HEK293 (cell line): Measurements from ENCODE around the gene TMEM63A.
A peak's percentile ranks its signal among the peaks of the same experiment; 100 is the strongest.

ENCODE experiments used
- CTCF ChIA-PET: fragments of 350-600 bp; formaldehyde crosslinking; extraction: SDS; loops from one replicate; lab custom pipeline; 2021; ENCODE audit warnings: antibody characterized with exemption; lab: Yijun Ruan, JAX
- POLR2A ChIA-PET: fragments of 300-600 bp; formaldehyde crosslinking; extraction: SDS; loops from one replicate; lab custom pipeline; 2020; ENCODE audit warnings: antibody characterized with exemption, inconsistent platforms; lab: Yijun Ruan, JAX
- H3K27ac ChIP-seq: fragments of 200-500 bp; sonication (Bioruptor generic); 2 replicates; pipeline ENCODE4 v1.5.1; 2014; ENCODE audit warnings: low read depth, low read length, control low read depth, inconsistent platforms; ENCODE audit errors: extremely low read depth
- H3K36me3 ChIP-seq, 2 experiments: fragments of 200-500 bp in 1 of 2; sonication (Bioruptor generic) in 1 of 2; 1 replicate in 1 of 2; 2 replicates in 1 of 2; pipeline ENCODE4 v1.5.1; 2014 to 2017; ENCODE audit warnings: inconsistent platforms in 2 of 2, low read length in 2 of 2; ENCODE audit not compliant: control insufficient read depth in 2 of 2, insufficient read depth in 1 of 2
- H3K4me1 ChIP-seq: fragments of 200-500 bp; sonication (Bioruptor generic); 2 replicates; pipeline ENCODE4 v1.5.1; 2014; ENCODE audit warnings: mild to moderate bottlenecking, low read length, inconsistent platforms; ENCODE audit not compliant: control insufficient read depth, insufficient read depth
- H3K4me3 ChIP-seq: 2 replicates; pipeline ENCODE4 v1.5.1; 2011; ENCODE audit warnings: low read depth, mild to moderate bottlenecking, control low read depth, low read length, moderate library complexity
- H3K9me3 ChIP-seq: fragments of 200-500 bp; sonication (Bioruptor generic); 2 replicates; pipeline ENCODE4 v1.5.1; 2014; ENCODE audit warnings: low read depth, low read length, inconsistent platforms; ENCODE audit not compliant: control insufficient read depth, insufficient read depth
- BCL11B ChIP-seq: fragments of 450-650 bp; formaldehyde crosslinking; IDR thresholded peaks from 2 replicates; pipeline ENCODE4 v1.5.1; 2016; ENCODE audit warnings: low read depth, missing biosample characterization, missing genetic modification characterization
- GLI4 ChIP-seq: fragments of 450-650 bp; formaldehyde crosslinking; IDR thresholded peaks from 2 replicates; pipeline ENCODE4 v1.5.1; 2016; ENCODE audit warnings: missing biosample characterization, missing genetic modification characterization
- HOXA7 ChIP-seq: sonication (generic); formaldehyde crosslinking; IDR thresholded peaks from 2 replicates; pipeline ENCODE4 v1.8.1; 2022; ENCODE audit warnings: missing genetic modification reagents, borderline replicate concordance
- HOXC10 ChIP-seq: sonication (generic); formaldehyde crosslinking; IDR thresholded peaks from 2 replicates; pipeline ENCODE4 v1.8.1; 2023; ENCODE audit warnings: mild to moderate bottlenecking, missing genetic modification reagents
- SALL2 ChIP-seq: fragments of 450-650 bp; formaldehyde crosslinking; IDR thresholded peaks from 2 replicates; pipeline ENCODE4 v1.5.0; 2017; ENCODE audit warnings: missing biosample characterization, mild to moderate bottlenecking, missing genetic modification characterization, borderline replicate concordance
- SETDB1 ChIP-seq: IDR thresholded peaks from one replicate; pipeline ENCODE4 v1.6.1; 2017; ENCODE audit warnings: mild to moderate bottlenecking, low read length, moderate library complexity, mixed read lengths; ENCODE audit not compliant: insufficient read length
- WT1 ChIP-seq: fragments of 450-650 bp; formaldehyde crosslinking; IDR thresholded peaks from 2 replicates; pipeline ENCODE4 v1.5.1; 2016; ENCODE audit warnings: missing biosample characterization, missing genetic modification characterization
- ZFP3 ChIP-seq: fragments of 450-650 bp; formaldehyde crosslinking; IDR thresholded peaks from 2 replicates; pipeline ENCODE4 v1.5.1; 2016; ENCODE audit warnings: low read depth, missing biosample characterization, missing genetic modification characterization
- ZNF174 ChIP-seq: fragments of 450-650 bp; formaldehyde crosslinking; IDR thresholded peaks from 2 replicates; pipeline ENCODE4 v1.5.0; 2017; ENCODE audit warnings: missing biosample characterization, mild to moderate bottlenecking, missing genetic modification characterization
- ZNF19 ChIP-seq: fragments of 450-650 bp; formaldehyde crosslinking; IDR thresholded peaks from 2 replicates; pipeline ENCODE4; 2016; ENCODE audit warnings: missing biosample characterization, missing genetic modification characterization, low read depth
- ZNF2 ChIP-seq: fragments of 450-650 bp; formaldehyde crosslinking; IDR thresholded peaks from 2 replicates; pipeline ENCODE4 v1.5.1; 2016; ENCODE audit warnings: missing biosample characterization, missing genetic modification characterization
- ZNF324 ChIP-seq: fragments of 450-650 bp; formaldehyde crosslinking; IDR thresholded peaks from 2 replicates; pipeline ENCODE4 v1.5.1; 2016; ENCODE audit warnings: missing biosample characterization, missing genetic modification characterization
- ZNF354C ChIP-seq: fragments of 450-650 bp; formaldehyde crosslinking; IDR thresholded peaks from 2 replicates; pipeline ENCODE4 v1.5.1; 2016; ENCODE audit warnings: missing biosample characterization, missing genetic modification characterization, low read depth, borderline replicate concordance
- ZNF585B ChIP-seq: fragments of 450-650 bp; formaldehyde crosslinking; IDR thresholded peaks from 2 replicates; pipeline ENCODE4 v1.5.1; 2016; ENCODE audit warnings: missing biosample characterization, missing genetic modification characterization
- ZNF621 ChIP-seq: fragments of 450-650 bp; formaldehyde crosslinking; IDR thresholded peaks from 2 replicates; pipeline ENCODE4 v1.5.1; 2017; ENCODE audit warnings: missing biosample characterization, missing genetic modification characterization
- ZNF654 ChIP-seq: fragments of 450-650 bp; formaldehyde crosslinking; IDR thresholded peaks from 2 replicates; pipeline ENCODE4 v1.5.1; 2016; ENCODE audit warnings: low read depth, missing biosample characterization, missing genetic modification characterization
- ZNF768 ChIP-seq: fragments of 450-650 bp; formaldehyde crosslinking; IDR thresholded peaks from 2 replicates; pipeline ENCODE4 v1.5.1; 2018; ENCODE audit warnings: missing biosample characterization, mild to moderate bottlenecking, missing genetic modification characterization
- ZNF776 ChIP-seq: fragments of 450-650 bp; formaldehyde crosslinking; IDR thresholded peaks from 2 replicates; pipeline ENCODE4 v1.5.0; 2017; ENCODE audit warnings: missing biosample characterization, missing genetic modification characterization, borderline replicate concordance
- ZXDB ChIP-seq: fragments of 450-650 bp; formaldehyde crosslinking; IDR thresholded peaks from 2 replicates; pipeline ENCODE4 v1.5.1; 2016; ENCODE audit warnings: missing biosample characterization, missing genetic modification characterization
- TF ChIP-seq, protein P1 (sequence below): fragments of 450-650 bp; formaldehyde crosslinking; IDR thresholded peaks from 2 replicates; pipeline ENCODE4 v1.5.1; 2016; ENCODE audit warnings: missing biosample characterization, missing genetic modification characterization
- TF ChIP-seq, protein P2 (sequence below): fragments of 450-650 bp; IDR thresholded peaks from 2 replicates; pipeline ENCODE4 v1.5.1; 2018; ENCODE audit warnings: missing biosample characterization, missing genetic modification characterization
- TF ChIP-seq, protein P3 (sequence below): fragments of 450-650 bp; formaldehyde crosslinking; IDR thresholded peaks from 2 replicates; pipeline ENCODE4 v1.5.1; 2016; ENCODE audit warnings: missing biosample characterization, missing genetic modification characterization
- TF ChIP-seq, protein P4 (sequence below): fragments of 450-650 bp; formaldehyde crosslinking; IDR thresholded peaks from 2 replicates; pipeline ENCODE4 v1.5.1; 2016; ENCODE audit warnings: missing biosample characterization, missing genetic modification characterization
- TF ChIP-seq, protein P5 (sequence below): fragments of 450-650 bp; formaldehyde crosslinking; IDR thresholded peaks from 2 replicates; pipeline ENCODE4 v1.5.1; 2016; ENCODE audit warnings: missing biosample characterization, missing genetic modification characterization

Gene TMEM63A

DNA sequence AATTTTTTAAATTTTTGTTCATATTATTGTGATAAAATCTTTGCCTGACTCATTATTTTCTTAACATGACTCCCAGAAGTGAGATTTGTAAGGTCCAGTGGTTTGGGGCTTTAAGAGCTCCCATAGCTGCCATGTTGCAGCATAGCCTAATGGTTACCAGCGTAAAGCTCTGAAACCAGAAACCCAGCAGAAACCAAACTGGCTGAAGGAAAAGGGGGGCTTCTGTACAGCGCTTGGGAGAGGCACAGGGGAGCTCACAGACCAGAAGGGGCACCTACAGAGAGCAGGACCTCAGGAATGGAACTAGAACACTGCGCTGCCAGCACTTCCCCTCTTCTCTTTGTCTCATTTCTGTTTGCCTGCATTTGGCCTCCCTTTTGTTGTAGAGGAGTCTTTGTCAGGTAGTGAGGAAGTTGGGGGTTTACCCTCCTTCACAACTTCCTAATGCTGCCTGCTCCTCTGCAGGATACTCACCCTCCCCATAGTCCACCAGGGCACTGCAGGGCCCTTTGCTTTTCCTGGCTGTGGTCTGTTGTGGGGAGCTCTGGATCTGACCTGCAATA lies 44.5 kb upstream of the TMEM63A start:
- POLR2A ChIA-PET, result interaction anchor here (2.1 kb wide), 1 partner anchor 73 kb away, joined by 4 read pairs; the partner anchor contains the start of gene SDE2
- Histone ChIP-seq H3K9me3 (no peaks in the 10 kb centered on the region), H3K4me3 (no peak overlapping the region), H3K27ac (no peak overlapping the region), H3K4me1 (peaks cover 11% of the 10 kb centered on the region; the same call in 1 of the 2 replicates), H3K36me3 (peaks cover 5 to 14% of the 10 kb centered on the region in 2 experiments)
- TF ChIP-seq, protein P1, sequence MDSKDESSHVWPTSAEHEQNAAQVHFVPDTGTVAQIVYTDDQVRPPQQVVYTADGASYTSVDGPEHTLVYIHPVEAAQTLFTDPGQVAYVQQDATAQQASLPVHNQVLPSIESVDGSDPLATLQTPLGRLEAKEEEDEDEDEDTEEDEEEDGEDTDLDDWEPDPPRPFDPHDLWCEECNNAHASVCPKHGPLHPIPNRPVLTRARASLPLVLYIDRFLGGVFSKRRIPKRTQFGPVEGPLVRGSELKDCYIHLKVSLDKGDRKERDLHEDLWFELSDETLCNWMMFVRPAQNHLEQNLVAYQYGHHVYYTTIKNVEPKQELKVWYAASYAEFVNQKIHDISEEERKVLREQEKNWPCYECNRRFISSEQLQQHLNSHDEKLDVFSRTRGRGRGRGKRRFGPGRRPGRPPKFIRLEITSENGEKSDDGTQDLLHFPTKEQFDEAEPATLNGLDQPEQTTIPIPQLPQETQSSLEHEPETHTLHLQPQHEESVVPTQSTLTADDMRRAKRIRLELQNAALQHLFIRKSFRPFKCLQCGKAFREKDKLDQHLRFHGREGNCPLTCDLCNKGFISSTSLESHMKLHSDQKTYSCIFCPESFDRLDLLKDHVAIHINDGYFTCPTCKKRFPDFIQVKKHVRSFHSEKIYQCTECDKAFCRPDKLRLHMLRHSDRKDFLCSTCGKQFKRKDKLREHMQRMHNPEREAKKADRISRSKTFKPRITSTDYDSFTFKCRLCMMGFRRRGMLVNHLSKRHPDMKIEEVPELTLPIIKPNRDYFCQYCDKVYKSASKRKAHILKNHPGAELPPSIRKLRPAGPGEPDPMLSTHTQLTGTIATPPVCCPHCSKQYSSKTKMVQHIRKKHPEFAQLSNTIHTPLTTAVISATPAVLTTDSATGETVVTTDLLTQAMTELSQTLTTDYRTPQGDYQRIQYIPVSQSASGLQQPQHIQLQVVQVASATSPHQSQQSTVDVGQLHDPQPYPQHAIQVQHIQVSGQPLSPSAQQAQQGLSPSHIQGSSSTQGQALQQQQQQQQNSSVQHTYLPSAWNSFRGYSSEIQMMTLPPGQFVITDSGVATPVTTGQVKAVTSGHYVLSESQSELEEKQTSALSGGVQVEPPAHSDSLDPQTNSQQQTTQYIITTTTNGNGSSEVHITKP (tag by site-specific recombination), result peak; percentile 77
- TF ChIP-seq ZNF2 (tag by site-specific recombination) (no peak), ZNF354C (tag by site-specific recombination) (no peak)
- CTCF ChIA-PET, result interaction anchor here (1.1 to 1.5 kb wide), 3 partner anchors 36 to 452 kb away, joined by 3 read pairs; no protein-coding TSS in a partner anchor

DNA sequence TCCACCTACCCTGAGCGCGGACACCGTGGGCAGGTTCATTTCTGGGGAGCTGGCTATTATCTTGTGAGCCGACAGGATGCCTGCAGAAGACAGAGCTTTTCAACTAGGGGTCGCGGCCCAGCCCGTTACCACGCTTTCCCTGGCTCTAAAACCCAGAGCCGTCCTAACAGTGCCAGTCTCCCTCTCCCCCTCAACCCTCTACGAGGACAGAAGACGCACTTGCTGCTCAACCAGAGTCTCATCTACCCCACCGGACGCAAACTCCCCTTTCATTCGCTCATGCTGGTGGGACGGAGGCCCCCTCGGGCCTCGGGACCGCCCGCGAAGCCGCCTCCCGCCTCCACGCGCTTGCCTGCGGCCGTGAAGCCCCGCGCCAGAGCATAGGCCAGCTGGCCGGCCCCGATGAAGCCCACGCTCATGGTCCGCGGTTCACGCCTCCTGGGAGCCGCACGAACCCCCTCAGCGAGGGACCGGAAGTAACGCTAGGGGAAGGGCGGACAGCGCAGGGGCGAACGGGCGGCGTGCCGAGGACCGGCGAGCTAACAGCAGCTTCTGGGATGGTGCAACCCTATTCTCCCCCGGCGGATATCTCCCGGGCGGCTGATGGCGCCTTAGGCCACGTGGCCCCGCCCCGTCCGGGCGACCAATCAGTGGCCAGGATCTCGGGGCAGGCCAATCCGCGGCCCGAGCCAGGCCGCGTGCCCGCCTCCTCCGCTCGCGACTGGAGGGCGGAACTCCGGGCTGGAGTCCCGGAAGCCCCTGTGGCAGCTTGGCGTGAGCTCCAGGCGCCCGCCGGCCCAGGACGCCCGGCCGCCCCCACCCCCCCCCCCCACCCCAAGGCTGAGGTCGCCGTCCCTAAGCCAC lies 41.7 kb upstream of the TMEM63A start, which contains the start of gene PYCR2:
Gene PYCR2, minus strand, starts transcription at position 559 of the 864 bp plus-strand sequence. Its CDS starts 140 bp downstream, at position 419.
- Histone ChIP-seq H3K9me3 (no peaks in the 10 kb centered on the region), H3K4me3 (peak within 1 kb of the TSS; percentile 80), H3K27ac (peak within 1 kb of the TSS; percentile 88), H3K36me3 (peaks cover 19 to 39% of the 10 kb centered on the region in 2 experiments), H3K4me1 (peaks cover 11% of the 10 kb centered on the region; the same call in 1 of the 2 replicates)
- POLR2A ChIA-PET, result interaction anchor here (0.6 to 3.1 kb wide), 43 partner anchors 8 to 568 kb away, joined by 3 to 32 read pairs (median 4); partner anchors contain the start of genes H3-3A, LBR, LEFTY1 and LEFTY2
- CTCF ChIA-PET, result interaction anchor here (0.6 to 1.5 kb wide), 12 partner anchors 12 to 617 kb away, joined by 3 to 7 read pairs (median 4); no protein-coding TSS in a partner anchor
- TF ChIP-seq ZNF768 (tag by site-specific recombination) (no peak), GLI4 (no peak), ZFP3 (no peak), ZNF354C (tag by site-specific recombination) (no peak), BCL11B (tag by site-specific recombination) (peak; percentile 69; the same call in 1 of the 2 replicates), ZNF174 (tag by site-specific recombination) (no peak), SETDB1 (no peak), ZNF621 (tag by site-specific recombination) (no peak), WT1 (tag by site-specific recombination) (peak; percentile 63; the same call in 1 of the 2 replicates), HOXC10 (no peak), SALL2 (tag by site-specific recombination) (no peak), ZNF19 (tag by site-specific recombination) (no peak), ZNF324 (peak; percentile 87), HOXA7 (CRISPR knock-in tag) (no peak), ZNF654 (no peak), ZNF585B (tag by site-specific recombination) (no peak), ZNF776 (no peak), ZXDB (tag by site-specific recombination) (peak; percentile 99)
- TF ChIP-seq, protein P2, sequence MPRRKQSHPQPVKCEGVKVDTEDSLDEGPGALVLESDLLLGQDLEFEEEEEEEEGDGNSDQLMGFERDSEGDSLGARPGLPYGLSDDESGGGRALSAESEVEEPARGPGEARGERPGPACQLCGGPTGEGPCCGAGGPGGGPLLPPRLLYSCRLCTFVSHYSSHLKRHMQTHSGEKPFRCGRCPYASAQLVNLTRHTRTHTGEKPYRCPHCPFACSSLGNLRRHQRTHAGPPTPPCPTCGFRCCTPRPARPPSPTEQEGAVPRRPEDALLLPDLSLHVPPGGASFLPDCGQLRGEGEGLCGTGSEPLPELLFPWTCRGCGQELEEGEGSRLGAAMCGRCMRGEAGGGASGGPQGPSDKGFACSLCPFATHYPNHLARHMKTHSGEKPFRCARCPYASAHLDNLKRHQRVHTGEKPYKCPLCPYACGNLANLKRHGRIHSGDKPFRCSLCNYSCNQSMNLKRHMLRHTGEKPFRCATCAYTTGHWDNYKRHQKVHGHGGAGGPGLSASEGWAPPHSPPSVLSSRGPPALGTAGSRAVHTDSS (tag by site-specific recombination), result no peak
- TF ChIP-seq, protein P3, sequence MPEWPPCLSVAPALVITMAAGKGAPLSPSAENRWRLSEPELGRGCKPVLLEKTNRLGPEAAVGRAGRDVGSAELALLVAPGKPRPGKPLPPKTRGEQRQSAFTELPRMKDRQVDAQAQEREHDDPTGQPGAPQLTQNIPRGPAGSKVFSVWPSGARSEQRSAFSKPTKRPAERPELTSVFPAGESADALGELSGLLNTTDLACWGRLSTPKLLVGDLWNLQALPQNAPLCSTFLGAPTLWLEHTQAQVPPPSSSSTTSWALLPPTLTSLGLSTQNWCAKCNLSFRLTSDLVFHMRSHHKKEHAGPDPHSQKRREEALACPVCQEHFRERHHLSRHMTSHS (tag by site-specific recombination), result no peak
- TF ChIP-seq, protein P4, sequence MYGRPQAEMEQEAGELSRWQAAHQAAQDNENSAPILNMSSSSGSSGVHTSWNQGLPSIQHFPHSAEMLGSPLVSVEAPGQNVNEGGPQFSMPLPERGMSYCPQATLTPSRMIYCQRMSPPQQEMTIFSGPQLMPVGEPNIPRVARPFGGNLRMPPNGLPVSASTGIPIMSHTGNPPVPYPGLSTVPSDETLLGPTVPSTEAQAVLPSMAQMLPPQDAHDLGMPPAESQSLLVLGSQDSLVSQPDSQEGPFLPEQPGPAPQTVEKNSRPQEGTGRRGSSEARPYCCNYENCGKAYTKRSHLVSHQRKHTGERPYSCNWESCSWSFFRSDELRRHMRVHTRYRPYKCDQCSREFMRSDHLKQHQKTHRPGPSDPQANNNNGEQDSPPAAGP (tag by site-specific recombination), result peak; percentile 81
- TF ChIP-seq, protein P5, sequence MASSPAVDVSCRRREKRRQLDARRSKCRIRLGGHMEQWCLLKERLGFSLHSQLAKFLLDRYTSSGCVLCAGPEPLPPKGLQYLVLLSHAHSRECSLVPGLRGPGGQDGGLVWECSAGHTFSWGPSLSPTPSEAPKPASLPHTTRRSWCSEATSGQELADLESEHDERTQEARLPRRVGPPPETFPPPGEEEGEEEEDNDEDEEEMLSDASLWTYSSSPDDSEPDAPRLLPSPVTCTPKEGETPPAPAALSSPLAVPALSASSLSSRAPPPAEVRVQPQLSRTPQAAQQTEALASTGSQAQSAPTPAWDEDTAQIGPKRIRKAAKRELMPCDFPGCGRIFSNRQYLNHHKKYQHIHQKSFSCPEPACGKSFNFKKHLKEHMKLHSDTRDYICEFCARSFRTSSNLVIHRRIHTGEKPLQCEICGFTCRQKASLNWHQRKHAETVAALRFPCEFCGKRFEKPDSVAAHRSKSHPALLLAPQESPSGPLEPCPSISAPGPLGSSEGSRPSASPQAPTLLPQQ (tag by site-specific recombination), result peak; percentile 89
